Mammary epithelial cell (primary cell): ENCODE data around the gene CACNA1G.

ENCODE experiments used
- EZH2 ChIP-seq: IDR thresholded peaks from 2 replicates; pipeline ENCODE4 v1.6.1; 2012; ENCODE audit warnings: low read length, inconsistent platforms, borderline replicate concordance
- TF ChIP-seq, protein P1 (sequence below), 2 donors: IDR thresholded peaks in 1 of 2; conservative IDR thresholded peaks in 1 of 2; 2 replicates each; pipeline ENCODE4 v1.5.1; 2011 to 2012; ENCODE audit warnings: inconsistent platforms in 2 of 2, low read length in 2 of 2, mild to moderate bottlenecking in 2 of 2, control low read depth in 1 of 2, low read depth in 1 of 2; ENCODE audit not compliant: insufficient read depth in 1 of 2; ENCODE audit errors: extremely low read depth in 1 of 2

DNA sequence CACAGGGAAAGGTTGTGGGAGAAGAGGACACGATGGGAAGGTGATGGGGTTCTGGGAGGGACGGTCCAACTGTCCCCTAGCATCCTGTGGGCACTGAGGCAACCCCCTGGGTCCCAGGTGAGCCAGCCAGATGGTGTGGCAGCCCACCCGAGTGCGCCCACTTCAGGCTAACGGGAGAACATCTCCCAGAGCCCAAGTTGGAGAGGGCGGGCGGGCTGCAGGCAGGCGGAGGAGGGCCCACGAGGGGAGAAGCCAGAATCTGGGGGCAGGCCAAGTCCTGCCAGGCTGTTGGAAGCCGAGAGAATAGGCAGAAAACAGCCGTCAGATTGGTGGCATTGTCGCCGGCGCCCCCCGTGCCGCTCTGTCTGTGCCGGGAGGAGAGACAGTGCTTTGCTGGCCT is 60.3 kb downstream of the CACNA1G start:
- TF ChIP-seq, protein P1, sequence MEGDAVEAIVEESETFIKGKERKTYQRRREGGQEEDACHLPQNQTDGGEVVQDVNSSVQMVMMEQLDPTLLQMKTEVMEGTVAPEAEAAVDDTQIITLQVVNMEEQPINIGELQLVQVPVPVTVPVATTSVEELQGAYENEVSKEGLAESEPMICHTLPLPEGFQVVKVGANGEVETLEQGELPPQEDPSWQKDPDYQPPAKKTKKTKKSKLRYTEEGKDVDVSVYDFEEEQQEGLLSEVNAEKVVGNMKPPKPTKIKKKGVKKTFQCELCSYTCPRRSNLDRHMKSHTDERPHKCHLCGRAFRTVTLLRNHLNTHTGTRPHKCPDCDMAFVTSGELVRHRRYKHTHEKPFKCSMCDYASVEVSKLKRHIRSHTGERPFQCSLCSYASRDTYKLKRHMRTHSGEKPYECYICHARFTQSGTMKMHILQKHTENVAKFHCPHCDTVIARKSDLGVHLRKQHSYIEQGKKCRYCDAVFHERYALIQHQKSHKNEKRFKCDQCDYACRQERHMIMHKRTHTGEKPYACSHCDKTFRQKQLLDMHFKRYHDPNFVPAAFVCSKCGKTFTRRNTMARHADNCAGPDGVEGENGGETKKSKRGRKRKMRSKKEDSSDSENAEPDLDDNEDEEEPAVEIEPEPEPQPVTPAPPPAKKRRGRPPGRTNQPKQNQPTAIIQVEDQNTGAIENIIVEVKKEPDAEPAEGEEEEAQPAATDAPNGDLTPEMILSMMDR (conservative IDR thresholded peaks at IDR 0.05 in 1 of 2, IDR thresholded peaks at IDR 0.05 in 1 of 2; ENCODE audit: extremely low read depth in 1 of 2, insufficient read depth in 1 of 2, low read depth in 1 of 2, low read length in 2 of 2) = no peak
- no peak for TF ChIP-seq EZH2
